Esophagus squamous epithelium (tissue), 5 donors: Measurements from ENCODE around the gene STPG1. TPM values are rescaled to one million over a fixed set of nuclear protein-coding genes. Genes with fewer than 3 reads are reported as not detected.

ENCODE experiments used
- DNase-seq: peaks from one replicate; lab custom pipeline; 2025; lab: John Stamatoyannopoulos, UW
- H3K27ac ChIP-seq, 4 donors: fragments of 200-600 bp; sonication (generic); one replicate each; pipeline ENCODE4 v1.5.1; 2016 to 2019; ENCODE audit warnings: mild to moderate bottlenecking in 1 of 4
- H3K27me3 ChIP-seq, 4 donors: fragments of 200-600 bp; sonication (generic); 1 replicate in 3 of 4; 2 replicates in 1 of 4; pipeline versions ENCODE4 v1.5.1 to v1.6.0; 2017 to 2021; ENCODE audit warnings: antibody characterized with exemption in 1 of 4
- H3K36me3 ChIP-seq, 3 donors: fragments of 200-600 bp; sonication (generic); one replicate each; pipeline ENCODE4 v1.5.1; 2016 to 2019
- H3K4me1 ChIP-seq, 3 donors: fragments of 200-600 bp; sonication (generic); one replicate each; pipeline ENCODE4 v1.5.1; 2017 to 2019
- H3K4me3 ChIP-seq, 4 donors: fragments of 200-600 bp; sonication (generic); 1 replicate in 3 of 4; 2 replicates in 1 of 4; pipeline ENCODE4 v1.5.1; 2016 to 2019; ENCODE audit warnings: mild to moderate bottlenecking in 2 of 4, moderate library complexity in 1 of 4
- H3K9me3 ChIP-seq, 3 donors: fragments of 200-600 bp; sonication (generic); one replicate each; pipeline ENCODE4 v1.5.1; 2016 to 2019
- CTCF ChIP-seq, 6 experiments: fragments of 450-650 bp in 4 of 6; fragments of 200-600 bp in 2 of 6; sonication (generic) in 2 of 6; IDR thresholded peaks; one replicate each; pipeline ENCODE4 v1.5.1; 2016 to 2019; ENCODE audit warnings: antibody characterized with exemption in 6 of 6, mild to moderate bottlenecking in 4 of 6, moderate library complexity in 4 of 6
- POLR2A ChIP-seq, 4 donors: fragments of 450-650 bp; IDR thresholded peaks; one replicate each; pipeline ENCODE4 v1.6.1; 2017; ENCODE audit warnings: antibody characterized with exemption in 4 of 4, mild to moderate bottlenecking in 4 of 4, moderate library complexity in 3 of 4
- WGBS, 2 donors: methylation state at CpG; one replicate each; pipeline ENCODE4 v1.1.5; 2018; 5-methylcytosine and 5-hydroxymethylcytosine counted together
- intact Hi-C: fragments of 100-400 bp; cut with DNase I; formaldehyde crosslinking; loops from one replicate; pipeline ENCODE4 v1.15.0; 2022
- total RNA-seq, 4 donors: library from RNA; depleted of rRNA; stranded (reverse); fragments of >200 nt; gene quantifications; one replicate each; pipeline ENCODE4 v1.1.0, GENCODE V29; 2016
- donor health status: DM: yes; HTN: yes; CAD: no.

Gene STPG1
- total RNA-seq, 4 donors from 2014 or later = 2.6 to 6.9 (median 5.6) TPM

GRCh38 chr1:24323281-24323680, 90.3 kb downstream of the STPG1 start:
- Histone ChIP-seq H3K27ac (peak overlapping the region; percentile 89 to 97 (median 94)), H3K4me1 (peaks cover 12 to 79% (median 27%) of the 10 kb centered on the region in 3 donors), H3K9me3 (no peaks in the 10 kb centered on the region), H3K36me3 (peaks cover 0 to 8% (median 0%) of the 10 kb centered on the region in 3 donors), H3K27me3 (peaks cover 0 to 24% (median 0%) of the 10 kb centered on the region in 4 donors), H3K4me3 (peak overlapping the region; percentile 55 to 70 (median 68))
- TF ChIP-seq CTCF (IDR thresholded peaks at IDR 0.05) (no peak), POLR2A (IDR thresholded peaks at IDR 0.05) (peak in 1 of 4 donors; percentile 35)
- WGBS, 2 donors = 38 to 81% methylated on average over 2 of the region's 2 CpGs
- intact Hi-C loops = loop anchor here (5.0 to 10.0 kb wide), 2 partner anchors 59 to 118 kb away; no protein-coding TSS in a partner anchor
- DNase-seq = no peak

- DNase-seq = no peak
- TF ChIP-seq CTCF (IDR thresholded peaks at IDR 0.05) (no peak), POLR2A (IDR thresholded peaks at IDR 0.05) (no peak)
- Histone ChIP-seq H3K4me1 (peaks cover 18 to 86% (median 34%) of the 10 kb centered on the region in 3 donors), H3K36me3 (peaks cover 0 to 4% (median 0%) of the 10 kb centered on the region in 3 donors), H3K27me3 (peaks cover 0 to 29% (median 0%) of the 10 kb centered on the region in 4 donors), H3K27ac (peak overlapping the region; percentile 89 to 97 (median 94)), H3K4me3 (peak overlapping the region; percentile 55 to 70 (median 68)), H3K9me3 (no peaks in the 10 kb centered on the region)
- WGBS, 2 donors = 15 to 33% methylated on average over 16 to 29 of the region's 33 CpGs
- intact Hi-C loops = loop anchor here (5.0 to 10.0 kb wide), 2 partner anchors 60 to 118 kb away; no protein-coding TSS in a partner anchor
These were observed 91.0 kb downstream of the STPG1 start for GRCh38 chr1:24322470-24323177.

- DNase-seq = no peak
- H3K27ac ChIP-seq = peak overlapping the region; percentile 89 to 97 (median 94)
- 0% methylated on average over 3 to 9 of the region's 72 CpGs for WGBS, 2 donors
- peaks cover 0 to 35% (median 0%) of the 10 kb centered on the region in 4 donors for H3K27me3 ChIP-seq
- H3K4me3 ChIP-seq = peak overlapping the region; percentile 55 to 70 (median 68)
- no peaks in the 10 kb centered on the region for H3K9me3 ChIP-seq
- H3K36me3 ChIP-seq = no peaks in the 10 kb centered on the region
- H3K4me1 ChIP-seq = peaks cover 24 to 93% (median 39%) of the 10 kb centered on the region in 3 donors
- no peak for TF ChIP-seq CTCF (IDR thresholded peaks at IDR 0.05)
- peak in 1 of 4 donors; percentile 41 for TF ChIP-seq POLR2A (IDR thresholded peaks at IDR 0.05)
- intact Hi-C loops = loop anchor here (5.0 to 10.0 kb wide), 2 partner anchors 60 to 117 kb away; no protein-coding TSS in a partner anchor
These were observed 91.7 kb downstream of the STPG1 start for GRCh38 chr1:24321697-24322469.

- Histone ChIP-seq H3K4me1 (peaks cover 24 to 100% (median 47%) of the 10 kb centered on the region in 3 donors), H3K36me3 (no peaks in the 10 kb centered on the region), H3K9me3 (no peaks in the 10 kb centered on the region), H3K4me3 (peak overlapping the region; percentile 55 to 70 (median 68)), H3K27me3 (peaks cover 0 to 36% (median 0%) of the 10 kb centered on the region in 4 donors), H3K27ac (peak overlapping the region; percentile 89 to 97 (median 94))
- intact Hi-C loops = loop anchor here (5.0 to 10.0 kb wide), 2 partner anchors 61 to 116 kb away; no protein-coding TSS in a partner anchor
- TF ChIP-seq POLR2A (IDR thresholded peaks at IDR 0.05) (no peak), CTCF (IDR thresholded peaks at IDR 0.05) (no peak)
- WGBS, 2 donors = 71 to 76% methylated on average over 3 to 4 of the region's 8 CpGs
- DNase-seq = no peak
These were observed 92.5 kb downstream of the STPG1 start for GRCh38 chr1:24321126-24321525.
